Brain pericyte (primary cell): ENCODE results near the gene PNMA1.

Experiments used
- DNase-seq: peaks from one replicate; pipeline ENCODE4 v3.0.0-alpha.2; 2012; ENCODE audit warnings: low read depth, low spot score

The PNMA1 gene

DNA sequence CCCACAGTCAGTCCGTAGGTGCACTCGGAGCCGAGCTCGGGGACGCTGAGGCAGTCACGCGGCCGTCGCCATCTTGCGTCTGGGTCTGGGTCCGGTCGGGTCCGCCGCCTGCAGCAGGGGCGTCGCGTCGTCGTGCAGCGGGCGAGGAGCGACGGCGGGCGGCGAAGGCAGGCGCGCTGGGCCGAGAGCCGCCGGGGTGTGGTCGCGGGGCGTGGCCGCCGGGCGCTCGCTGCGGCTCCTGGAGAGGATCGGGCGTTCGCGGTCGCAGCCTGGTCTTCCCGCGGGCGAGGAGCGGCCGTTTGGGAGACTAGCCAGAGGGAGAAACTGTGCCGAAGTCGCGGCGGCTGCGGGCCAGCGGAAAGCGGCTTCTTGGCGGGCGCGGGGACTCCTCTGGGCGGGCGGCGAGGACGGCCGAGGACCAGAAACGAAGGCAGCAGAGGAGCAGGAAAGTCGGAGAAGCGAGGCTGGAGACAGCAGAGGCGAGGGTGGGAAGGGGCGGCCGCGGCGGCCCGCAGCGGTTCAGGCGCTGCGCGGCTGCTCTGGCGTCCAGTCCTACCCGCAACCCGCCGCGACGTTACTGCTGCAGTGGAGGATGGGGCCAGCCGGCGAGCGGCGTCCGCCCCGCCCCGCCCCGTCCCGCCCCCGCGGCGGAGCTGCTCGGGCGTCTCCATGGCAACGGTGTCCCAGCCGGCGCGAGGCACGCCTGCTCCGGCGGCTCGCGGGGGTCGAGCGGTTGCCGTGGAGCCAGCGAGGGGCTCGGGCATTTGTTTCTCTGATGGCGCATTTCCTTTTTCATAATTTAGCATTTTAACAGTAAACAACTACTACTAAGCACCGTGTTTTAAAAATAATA is at the start of gene PNMA1:
Gene PNMA1, minus strand, starts transcription at position 582 of the 853 bp plus-strand sequence. CDS start 745 bp downstream, outside the sequence.
- no peak for DNase-seq

- no peak for DNase-seq
Observed at GRCh38 chr14:73763396-73763795, 49.2 kb upstream of the PNMA1 start.

- DNase-seq, result no peak
Observed at GRCh38 chr14:73762375-73762822, 48.2 kb upstream of the PNMA1 start.

GRCh38 chr14:73761618-73762355 is 47.6 kb upstream of the PNMA1 start:
- no peak for DNase-seq

DNA sequence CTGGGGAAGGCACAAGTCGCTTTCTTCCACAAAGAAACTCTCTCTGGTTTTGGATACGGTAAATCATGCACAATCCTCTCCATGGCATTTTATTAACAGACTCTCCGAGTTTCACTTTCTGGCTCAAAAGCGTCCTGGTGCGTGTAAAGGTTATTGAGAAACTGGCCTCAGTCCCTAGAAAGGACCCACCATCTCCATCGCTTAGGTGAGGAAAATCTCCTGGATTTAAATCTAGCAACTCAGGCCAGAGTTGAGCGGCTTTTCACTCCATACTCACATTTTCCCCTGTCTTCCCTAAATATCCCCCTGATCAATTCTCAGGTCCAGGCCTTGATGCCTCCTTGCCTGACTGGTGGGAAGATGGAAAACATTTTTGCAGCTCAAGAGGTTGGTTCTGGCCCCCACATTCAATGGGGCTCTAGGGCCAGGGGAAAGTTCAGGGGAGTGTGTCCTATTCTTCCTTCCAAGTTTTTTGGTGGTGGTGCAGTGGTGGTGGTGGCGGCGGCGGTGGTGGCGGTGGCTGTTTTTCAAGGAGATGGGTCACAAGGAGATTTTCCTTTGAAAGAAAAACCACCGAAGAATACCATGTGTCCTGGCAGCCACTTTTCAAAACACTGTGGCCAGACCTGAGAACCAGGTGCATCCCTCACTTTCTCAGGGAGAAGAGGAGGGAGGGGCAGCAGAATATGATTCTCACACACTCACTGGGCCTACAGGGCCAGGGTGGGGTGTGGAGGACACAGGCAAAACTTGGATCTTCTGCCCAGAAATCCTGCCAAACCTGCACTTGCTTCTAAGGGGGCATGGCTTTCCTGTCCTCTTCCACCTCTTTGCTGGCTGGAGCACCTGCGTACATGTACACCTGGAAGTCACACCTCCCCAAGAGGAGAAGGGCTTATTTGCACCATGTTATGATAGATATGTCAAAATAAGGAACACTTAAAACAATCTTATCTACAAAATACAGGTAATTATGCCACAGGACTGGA is 46.7 kb upstream of the PNMA1 start:
- no peak for DNase-seq

DNA sequence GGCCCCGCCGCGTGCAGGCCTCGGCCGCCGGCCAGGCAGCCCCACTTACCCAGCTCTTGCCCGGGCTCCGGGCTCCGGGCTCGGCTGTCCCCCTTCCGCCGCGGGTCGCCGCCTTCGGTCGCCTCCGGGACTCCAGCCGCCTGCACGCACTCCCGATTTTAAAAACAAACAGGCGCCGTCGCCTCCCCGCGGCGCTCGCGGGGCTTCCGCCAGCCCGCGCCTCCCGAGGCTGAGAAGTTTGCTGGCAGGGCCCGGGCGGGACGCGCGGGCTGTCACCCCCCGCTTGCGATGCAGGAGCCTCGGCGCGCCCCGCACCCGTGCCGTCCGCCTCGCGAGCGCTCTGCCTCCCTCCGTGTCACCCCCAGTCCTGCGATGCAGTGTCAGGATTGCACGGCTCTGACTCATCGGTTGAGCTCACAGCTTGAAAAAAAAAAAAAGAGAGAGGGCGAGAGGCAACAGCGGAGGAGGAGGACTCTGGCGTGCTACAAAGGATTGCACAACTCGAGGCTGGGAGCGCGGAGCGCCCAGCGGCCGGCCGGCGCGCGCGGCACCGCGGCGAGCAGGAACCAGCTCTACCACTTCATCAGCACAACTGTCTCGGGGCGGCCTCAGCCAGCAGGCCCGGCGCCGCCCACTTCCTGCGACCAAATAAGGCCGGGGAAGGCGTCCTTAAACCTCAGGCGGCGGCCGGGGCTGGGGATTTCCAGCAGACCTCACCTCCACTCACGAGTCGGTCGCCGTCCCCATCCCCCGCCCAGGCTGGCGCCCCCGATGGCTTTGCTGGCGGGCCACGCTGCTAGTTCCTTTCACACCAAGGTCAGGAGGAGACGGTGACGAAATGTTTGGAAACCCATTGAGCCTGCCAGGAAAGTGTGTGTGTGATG is 45.8 kb upstream of the PNMA1 start:
- DNase-seq, result peak; percentile 92

DNA sequence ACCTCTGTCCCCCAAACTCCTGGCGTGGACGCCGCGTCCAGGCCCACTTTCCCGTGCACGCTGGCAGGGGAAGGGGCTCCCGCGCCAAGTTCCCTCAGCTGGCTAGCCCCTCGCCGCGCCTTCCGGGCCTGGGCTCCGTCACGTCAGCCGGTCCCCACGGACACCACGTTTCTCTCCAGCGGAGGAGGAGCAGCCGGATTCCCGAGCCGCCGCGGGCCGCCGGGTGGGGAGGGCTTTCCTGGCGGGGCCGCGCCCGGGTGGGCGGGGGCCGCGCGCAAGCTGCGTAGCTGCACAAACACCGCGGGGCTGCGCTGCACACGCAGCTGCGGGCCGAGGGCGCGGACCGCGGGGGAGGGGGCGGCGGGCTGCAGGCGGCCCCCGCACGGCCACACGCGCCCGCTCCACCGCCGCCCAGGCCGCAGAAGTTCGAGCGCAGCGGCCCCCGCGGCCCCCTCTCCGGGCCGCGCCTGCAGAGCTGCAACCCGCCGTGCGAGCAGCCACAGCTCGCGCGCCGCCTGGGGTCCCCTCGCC is 45.1 kb upstream of the PNMA1 start:
- DNase-seq, result no peak

GRCh38 chr14:73758392-73759182 is 44.4 kb upstream of the PNMA1 start:
- no peak for DNase-seq

- DNase-seq, result no peak
Observed at GRCh38 chr14:73757876-73758391, 43.8 kb upstream of the PNMA1 start.

DNA sequence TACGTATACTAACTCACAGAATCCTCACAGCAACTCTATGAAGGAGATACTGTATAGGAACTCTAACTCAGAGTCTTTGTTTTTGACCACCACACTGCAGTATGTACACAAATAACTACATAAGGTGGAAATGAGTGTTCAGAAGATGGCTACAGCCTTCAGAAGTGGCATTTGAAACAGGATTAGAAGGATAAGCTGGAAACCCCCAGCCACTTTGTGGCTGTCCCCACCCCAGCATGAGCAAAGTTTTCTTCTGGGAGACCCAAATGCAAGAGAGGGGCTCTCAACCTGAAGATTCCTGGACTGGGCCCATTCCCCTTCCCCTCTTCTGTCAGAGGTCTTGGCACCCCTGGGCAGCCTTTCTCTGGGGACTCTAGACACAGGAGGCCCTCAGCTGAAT is 43.2 kb upstream of the PNMA1 start:
- no peak for DNase-seq

DNA sequence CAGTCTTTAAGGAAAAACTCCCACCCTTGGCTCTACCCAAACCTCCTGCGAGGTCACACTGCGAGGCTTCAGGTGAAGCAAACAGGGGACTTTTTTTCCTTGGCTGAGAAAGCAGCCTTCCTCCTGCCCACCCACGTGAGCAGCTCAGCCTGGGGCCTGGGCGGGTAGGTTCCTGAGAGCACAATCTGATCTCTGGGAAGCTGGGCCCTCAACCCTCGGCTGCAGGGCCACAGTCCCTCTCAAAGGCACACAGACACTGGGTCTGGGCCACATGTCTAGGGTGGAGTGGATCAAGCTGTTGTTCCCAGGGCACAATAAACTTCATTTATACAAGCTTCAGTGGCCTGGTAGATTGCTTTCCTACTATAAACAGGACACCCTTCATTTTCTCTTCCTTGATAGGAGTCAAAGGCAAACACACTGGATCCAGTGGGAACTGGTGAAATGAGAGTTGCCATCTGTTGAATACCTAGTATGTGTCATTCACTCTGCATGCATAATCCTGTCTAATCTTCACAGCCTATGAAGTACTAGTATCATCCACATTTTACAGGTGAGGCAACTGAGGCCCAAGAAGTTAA is 41.3 kb upstream of the PNMA1 start:
- no peak for DNase-seq

- no peak for DNase-seq
Observed at GRCh38 chr14:73754911-73755360, 40.8 kb upstream of the PNMA1 start.

DNA sequence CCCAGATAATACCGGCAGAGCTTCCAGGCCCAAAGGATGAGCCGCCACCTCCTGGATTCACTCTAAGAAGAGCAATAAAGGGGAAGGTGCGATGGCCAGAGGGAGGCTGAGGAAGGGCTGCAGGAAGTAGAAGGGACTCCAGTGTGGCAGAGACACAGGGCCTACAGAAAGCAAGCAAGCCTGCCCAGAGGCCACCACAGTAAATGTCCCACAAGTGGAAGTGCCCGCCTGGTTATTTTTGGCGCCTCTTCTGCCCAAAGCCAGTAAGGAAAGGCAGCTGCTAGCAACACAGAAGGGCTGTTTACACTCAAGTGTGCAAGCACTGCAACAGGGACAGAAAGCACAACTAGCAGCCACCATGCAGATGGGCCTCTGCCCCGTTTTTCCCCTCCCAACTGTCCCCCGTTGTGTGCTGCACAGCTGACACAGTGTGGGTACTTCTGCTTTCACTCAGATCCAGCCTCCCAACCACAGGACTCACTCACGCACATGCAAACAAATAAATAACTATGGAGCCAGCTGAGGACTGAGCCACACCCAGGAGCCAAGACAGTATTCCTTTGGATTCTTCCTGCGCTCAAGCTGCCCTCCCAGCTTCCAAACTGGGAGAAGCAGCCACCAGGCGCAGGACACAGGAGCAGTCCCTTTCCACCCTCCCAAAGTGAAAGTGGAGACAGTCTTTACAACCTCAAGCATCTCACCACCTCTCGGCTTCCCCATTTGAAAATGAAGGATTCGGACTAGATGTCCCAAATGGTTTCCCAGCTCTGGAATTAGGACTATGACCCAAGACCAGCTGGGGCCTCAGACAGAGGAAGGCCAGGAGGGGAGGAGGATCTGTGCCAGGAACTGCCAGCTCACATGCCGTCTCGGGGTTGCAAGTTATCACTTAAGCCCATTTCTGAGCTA is 40.0 kb upstream of the PNMA1 start:
- no peak for DNase-seq

DNA sequence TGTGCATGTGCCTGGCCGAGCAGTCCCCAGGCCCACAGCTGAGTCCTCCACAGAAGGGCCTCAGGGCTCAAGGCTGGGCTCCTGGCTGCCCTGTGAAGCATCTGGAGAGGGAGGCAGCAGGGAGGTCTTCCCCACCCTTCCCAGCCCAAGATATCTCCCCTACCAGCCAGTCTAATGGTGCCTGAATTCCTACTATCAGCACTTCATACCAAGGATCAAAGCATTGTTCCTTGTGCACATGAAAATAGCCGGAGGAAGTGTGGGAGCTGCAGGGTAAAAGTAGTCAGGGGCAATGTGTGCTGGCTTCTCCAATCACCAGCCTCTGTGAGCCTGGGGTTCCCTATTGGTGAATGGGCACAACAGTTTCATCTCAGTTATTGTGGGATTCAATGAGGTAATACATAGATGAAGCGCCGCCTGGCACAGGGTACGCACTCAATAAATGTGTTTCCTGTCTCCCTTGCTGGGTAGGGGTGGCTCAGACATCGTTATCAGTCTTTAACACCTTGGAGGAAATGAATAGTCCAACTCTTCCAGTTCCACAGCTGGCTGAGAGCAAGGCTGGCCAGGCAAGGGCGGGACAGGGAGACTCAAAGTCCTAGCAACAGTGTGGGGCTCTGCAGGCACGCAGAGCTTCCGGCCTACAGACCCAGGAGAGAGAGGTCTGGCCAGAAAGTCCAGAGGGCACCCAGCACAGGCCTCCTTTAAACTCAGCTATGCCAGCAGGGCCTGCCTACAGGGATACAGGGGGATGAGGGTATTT is 39.1 kb upstream of the PNMA1 start:
- DNase-seq, result no peak

DNA sequence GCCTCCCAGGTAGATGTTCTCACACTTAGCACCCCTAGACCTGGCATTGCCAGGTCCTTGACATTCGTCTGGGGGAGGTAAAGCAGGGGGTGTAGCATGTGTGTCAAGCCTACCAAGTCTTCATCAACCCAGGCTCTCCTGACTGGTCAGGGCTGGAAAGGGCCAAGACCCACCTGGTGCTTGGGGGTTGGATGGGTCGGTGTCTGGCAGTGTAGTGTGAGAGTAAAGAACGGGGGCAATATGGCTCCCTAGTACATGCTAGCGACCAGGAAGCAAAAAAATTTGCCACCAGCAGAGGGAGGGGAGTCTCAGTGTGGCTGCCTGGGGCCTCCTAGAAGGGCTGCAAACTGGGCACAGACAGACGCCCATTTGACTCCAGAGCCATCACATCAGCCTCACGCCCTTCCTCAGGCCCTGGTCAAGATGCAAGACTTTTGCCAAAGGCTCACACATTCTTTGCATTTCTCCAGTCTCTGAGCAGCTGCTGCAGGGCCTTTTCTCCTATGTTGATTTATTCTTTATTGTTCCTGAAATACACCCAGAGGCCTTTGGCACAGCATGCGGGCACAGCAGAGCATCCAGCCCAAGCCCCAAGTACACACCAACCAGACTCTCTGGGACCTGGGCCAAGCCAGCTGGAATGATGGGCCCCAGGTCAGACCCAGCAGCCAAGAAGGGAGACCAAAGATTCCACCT is 38.3 kb upstream of the PNMA1 start:
- peak; percentile 68 for DNase-seq

DNA sequence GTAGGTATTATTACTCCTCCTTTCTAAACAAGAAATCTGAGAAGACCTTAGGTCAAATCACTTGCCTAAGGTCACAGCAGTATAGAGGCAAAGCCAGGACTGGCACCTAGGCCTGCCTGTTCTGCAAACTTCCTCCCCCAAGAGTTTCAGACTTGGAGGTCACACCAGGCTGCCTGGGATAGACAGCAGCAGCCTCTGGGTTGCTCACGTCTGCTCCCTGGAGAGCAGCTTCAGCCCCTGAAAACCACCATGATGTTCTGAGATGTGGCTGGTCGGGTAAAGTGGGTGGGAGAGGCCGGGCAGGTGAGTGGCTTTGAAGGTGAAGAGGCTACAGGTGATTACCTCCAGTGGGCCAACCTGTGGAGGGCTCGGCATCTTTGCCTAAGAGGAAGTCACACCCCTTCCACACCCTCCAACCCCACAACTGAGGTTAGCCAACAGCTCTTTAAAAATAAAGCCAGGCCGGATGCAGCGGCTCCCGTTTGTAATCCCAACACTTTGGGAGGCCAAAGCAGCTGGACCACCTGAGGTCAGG is 37.0 kb upstream of the PNMA1 start:
- no peak for DNase-seq
